Right lobe of liver (tissue), 4 donors: ENCODE measurements around the gene TWNK.

Source experiments
- POLR2A ChIP-seq: fragments of 450-650 bp; IDR thresholded peaks from one replicate; pipeline ENCODE4 v1.6.1; 2017; ENCODE audit warnings: antibody characterized with exemption, mild to moderate bottlenecking
- TF ChIP-seq, protein P1 (sequence below), 4 donors: fragments of 200-600 bp in 3 of 4; fragments of 450-650 bp in 1 of 4; IDR thresholded peaks; one replicate each; pipeline versions ENCODE4 v1.5.1 to v1.8.0; 2016 to 2022; ENCODE audit warnings: antibody characterized with exemption in 4 of 4, mild to moderate bottlenecking in 2 of 4
- donor health status: DM: no; HTN: no; CAD: no.
- donor health status: DM: no; HTN: no; CAD: no.
- donor health status: DM: no; HTN: yes; CAD: no.

DNA sequence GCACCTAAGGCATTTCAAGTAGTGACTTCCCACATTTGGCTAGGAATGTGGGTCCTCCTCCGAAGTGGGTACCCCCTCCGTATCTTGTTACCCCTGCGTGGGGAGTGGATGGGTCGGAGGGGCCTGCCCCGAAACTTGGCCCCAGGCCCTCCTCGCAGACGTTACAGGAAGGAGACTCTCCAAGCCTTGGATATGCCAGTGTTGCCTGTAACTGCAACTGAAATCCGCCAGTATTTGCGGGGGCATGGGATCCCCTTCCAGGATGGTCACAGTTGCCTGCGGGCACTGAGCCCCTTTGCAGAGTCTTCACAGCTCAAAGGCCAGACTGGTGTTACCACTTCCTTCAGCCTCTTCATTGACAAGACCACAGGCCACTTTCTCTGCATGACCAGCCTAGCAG is 823 bp downstream of the TWNK start:
- TF ChIP-seq, protein P1, sequence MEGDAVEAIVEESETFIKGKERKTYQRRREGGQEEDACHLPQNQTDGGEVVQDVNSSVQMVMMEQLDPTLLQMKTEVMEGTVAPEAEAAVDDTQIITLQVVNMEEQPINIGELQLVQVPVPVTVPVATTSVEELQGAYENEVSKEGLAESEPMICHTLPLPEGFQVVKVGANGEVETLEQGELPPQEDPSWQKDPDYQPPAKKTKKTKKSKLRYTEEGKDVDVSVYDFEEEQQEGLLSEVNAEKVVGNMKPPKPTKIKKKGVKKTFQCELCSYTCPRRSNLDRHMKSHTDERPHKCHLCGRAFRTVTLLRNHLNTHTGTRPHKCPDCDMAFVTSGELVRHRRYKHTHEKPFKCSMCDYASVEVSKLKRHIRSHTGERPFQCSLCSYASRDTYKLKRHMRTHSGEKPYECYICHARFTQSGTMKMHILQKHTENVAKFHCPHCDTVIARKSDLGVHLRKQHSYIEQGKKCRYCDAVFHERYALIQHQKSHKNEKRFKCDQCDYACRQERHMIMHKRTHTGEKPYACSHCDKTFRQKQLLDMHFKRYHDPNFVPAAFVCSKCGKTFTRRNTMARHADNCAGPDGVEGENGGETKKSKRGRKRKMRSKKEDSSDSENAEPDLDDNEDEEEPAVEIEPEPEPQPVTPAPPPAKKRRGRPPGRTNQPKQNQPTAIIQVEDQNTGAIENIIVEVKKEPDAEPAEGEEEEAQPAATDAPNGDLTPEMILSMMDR (IDR thresholded peaks at IDR 0.05): no peak
- TF ChIP-seq POLR2A: no peak
